ENCODE measurements around the gene ALK.
A peak's percentile ranks its signal among the peaks of the same experiment; 100 is the strongest.

ALK gene

DNA sequence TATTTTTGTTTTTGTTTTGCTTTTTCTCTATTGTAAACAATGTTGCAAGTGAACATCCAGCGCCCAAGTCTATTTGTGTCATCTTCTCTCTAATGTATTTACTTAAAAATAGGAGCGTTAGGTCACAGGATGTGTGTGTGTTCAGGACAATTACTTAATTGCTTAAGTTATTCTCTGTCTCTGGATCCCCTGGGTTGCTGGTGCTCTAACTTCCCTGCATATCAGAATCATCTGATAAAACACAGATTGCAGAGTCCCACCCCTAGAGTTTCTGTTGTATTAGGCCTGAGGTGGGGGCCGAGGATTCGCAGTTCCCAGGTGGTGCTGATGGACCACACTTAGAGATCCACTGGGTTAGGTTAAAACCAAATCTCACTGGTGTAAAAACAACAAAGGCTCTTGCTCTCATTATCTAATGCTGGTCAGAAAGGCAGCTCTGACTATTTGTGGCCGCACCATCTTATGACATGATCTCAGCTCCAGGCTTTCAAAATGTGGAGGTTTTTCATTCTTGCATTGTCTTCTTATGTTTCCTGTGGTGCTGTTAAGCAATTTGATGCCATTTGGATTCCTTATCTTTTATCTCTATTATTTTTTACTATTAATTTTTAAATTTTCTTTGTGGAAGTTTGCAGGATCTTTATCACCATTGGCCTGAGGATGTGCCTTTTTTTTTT, 718.4 kb downstream of the ALK start:
- DNase-seq (ENCODE audit: low read depth, low spot score) = no peak

DNA sequence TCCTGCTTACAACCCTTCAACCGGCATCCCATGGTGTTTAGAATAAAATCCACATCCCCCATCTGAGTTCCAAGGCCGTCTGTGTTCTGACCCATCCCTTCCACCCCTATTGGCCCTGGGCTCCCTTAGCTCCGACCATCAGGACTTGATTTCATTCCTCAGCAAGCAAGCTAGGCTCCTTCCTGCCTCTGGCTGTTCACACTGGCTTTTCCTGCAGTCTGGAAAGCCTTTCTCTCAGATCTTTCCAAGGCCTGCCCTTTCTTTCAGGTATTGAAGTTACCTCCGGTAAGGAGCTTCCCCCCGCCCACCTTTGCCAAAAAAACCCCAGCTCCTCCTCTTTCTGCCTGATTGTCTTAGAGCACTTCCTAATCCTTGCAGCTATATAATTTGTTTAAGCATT, 719.4 kb downstream of the ALK start:
- DNase-seq (ENCODE audit: low read depth, low spot score) = no peak

DNA sequence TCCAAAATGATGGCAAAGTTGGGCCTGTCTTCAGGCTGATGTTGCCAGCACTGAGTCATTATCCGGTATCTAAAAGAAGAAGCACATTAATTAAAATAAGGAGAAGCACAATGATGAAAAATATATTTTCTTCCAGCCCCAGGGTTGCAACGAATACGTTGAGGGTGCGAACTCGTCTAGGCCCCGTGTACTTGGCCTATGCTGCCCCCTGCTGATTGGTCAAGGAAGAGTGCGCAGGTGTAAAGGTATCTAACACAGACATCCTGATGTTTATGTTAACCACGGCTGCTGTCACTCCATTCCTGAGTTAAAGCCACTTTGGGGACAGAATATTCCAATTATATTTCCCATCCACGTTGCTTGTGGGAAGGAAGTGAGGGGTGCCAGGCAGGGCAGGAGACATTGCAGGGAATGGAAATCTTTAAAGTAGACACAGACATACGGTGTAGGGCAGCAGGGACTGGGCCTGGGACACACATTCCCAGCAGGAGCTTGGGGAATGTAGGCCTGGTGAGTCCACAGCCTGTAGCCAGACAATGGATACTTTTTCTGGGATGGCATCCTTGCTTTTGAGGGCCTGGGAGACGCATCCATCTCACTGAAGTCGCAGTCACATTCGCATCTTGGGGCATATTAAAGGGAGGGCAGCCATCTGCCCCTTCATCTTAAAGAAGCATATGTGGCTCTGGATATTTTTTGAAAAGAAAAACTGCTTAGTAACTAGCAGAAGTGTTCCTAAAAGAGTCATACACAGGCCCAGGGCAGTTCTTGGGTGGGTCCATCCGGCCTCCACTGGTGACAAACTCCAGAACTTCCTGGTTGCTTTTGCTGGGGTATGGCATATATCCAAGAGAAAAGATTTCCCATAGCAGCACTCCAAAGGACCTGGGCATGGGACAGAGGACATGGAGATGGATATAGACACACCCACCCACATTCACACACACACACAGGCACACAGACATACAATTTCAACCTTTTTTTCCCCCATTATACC, 724.3 kb downstream of the ALK start:
- peak; percentile 64 for DNase-seq (ENCODE audit: low read depth, low spot score)

DNA sequence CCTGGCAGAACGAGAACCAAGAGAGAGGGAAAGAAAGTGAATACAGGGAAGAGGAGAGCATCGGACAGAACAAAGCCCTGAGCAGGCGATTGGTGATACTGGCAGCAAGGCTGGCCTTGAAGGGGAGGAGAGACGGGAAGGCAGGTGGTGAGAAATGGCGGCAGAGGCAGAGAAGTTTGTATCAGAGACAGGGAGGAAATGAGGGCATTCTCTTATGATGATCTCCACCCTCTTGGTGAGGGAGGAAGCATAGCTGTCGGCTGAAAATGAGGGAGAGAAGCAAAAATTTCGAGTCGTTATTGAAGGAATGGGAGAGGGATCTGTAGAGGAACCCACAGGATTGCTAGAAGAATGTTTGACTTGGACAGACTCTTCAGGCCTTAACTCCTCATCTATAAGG, 725.6 kb downstream of the ALK start:
- DNase-seq (ENCODE audit: low read depth, low spot score) = no peak

DNA sequence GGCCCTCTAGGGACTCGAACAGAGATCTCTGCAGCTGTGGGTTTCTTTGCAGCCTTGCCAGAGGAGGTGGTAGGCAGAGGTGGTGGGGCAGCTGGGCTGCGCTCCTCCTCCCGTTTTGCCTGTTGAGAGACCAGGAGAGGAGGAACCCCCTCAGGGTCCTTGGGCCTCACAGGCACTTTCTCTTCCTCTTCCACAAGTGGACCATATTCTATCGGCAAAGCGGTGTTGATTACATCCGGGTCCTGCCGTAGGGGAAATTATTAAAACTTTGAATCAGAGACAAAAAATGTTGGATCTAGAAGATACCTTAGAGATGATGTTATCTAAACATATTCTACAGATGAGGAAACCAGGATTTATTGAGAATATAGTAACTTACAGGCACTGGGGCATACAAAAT, 727.7 kb downstream of the ALK start:
- DNase-seq (ENCODE audit: low read depth, low spot score) = no peak

- DNase-seq (ENCODE audit: low read depth, low spot score) = no peak
Observed at GRCh38 chr2:29193111-29193510, 728.3 kb downstream of the ALK start.

- no peak for DNase-seq (ENCODE audit: low read depth, low spot score)
Observed at GRCh38 chr2:29192526-29192925, 728.9 kb downstream of the ALK start.

DNA sequence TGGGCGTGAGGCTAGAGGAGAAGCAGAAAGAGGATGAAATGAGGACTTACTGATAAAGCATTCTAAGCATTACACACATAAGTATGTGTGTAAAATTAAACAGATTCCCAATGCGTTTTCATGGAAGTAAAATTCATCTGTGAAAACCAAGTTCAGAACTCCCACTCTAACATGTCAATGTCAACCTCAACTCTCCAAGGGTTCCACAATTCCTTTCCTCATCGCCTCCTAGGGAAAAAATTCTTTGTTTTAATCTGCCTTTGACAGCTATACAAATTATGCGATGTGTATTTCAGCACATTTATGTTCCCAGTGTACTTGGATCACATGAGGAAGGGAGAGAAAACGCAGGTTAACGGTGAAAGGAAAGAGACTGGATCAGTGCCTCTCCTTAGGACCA, 729.6 kb downstream of the ALK start:
- DNase-seq (ENCODE audit: low read depth, low spot score) = no peak

DNA sequence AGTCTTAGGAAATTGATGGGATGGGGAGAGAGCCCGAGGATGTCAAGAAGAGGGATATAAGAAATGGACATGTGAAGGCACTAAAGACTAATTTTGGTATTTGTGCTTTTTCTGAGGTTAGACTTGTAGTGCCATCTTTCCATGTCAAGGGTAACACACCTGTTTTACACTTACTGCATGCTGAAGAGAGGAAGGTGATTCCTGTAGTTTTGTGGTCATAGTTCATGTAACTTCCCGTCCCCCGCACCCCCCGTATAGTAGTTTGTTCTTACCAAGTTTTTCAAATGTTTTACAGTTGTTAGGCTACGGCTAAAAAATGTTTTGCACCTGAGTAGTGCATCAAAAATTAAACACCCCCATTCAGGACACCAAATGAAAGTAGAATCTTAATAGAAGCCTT, 732.3 kb downstream of the ALK start:
- DNase-seq (ENCODE audit: low read depth, low spot score) = no peak

DNA sequence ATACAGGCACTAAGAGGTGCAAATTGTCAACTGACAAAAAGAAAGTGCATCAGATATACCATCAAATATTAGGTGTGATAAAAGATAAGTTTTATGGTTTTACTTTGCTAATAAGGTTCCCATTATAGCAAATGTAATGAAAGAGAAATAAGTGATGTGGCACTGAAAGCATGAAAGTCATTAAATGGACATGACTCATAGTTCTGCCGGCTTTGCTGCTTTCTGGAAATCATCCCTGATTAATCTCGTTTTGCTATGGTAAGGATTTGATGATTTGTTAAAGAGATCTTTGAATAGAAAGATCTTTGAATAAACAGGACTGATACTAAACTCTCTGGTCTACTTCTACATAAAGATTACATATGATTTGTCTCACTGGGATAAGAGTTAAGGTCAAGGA, 733.5 kb downstream of the ALK start:
- DNase-seq (ENCODE audit: low read depth, low spot score) = no peak

- DNase-seq (ENCODE audit: low read depth, low spot score) = no peak
Observed at GRCh38 chr2:29186817-29187216, 734.6 kb downstream of the ALK start.

DNA sequence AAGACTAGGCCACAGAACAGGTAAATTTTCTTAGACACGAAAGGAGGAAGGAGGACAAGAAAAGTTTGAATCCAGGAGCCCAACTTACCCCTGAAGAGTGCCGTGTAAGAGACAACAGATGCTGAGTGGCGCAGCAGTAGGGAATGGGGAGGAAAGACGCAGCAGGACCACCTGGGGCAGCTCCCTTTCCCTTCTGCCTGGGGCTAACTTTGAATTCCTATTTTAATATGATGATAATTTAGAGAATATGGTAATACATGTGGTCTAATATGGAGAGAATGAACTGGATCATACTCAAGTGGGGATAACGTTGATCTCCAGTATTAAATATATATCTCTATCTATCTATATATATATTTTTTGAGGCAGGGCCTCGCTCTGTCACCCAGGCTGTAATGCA, 736.9 kb downstream of the ALK start:
- no peak for DNase-seq (ENCODE audit: low read depth, low spot score)

DNA sequence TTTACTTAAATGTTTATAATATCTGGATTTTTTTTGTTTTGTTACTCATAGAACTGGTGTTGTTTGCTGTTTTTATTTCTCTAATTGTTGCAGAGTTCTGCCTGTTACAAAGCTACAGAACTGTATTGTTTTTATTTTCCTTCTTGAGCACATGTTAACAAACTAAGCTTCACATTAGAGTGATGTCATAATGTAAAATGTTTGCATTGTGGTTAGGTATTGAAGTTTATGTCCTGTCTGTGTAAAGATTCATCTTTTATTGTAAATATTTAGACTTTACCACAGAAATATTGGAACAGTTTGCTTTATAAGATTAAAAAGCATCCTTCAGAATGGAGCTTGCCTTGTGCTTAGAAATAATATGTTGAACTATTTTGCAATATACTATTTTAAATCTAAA, 738.5 kb downstream of the ALK start:
- DNase-seq (ENCODE audit: low read depth, low spot score) = no peak

- no peak for DNase-seq (ENCODE audit: low read depth, low spot score)
Observed at GRCh38 chr2:29182334-29182733, 739.1 kb downstream of the ALK start.

DNA sequence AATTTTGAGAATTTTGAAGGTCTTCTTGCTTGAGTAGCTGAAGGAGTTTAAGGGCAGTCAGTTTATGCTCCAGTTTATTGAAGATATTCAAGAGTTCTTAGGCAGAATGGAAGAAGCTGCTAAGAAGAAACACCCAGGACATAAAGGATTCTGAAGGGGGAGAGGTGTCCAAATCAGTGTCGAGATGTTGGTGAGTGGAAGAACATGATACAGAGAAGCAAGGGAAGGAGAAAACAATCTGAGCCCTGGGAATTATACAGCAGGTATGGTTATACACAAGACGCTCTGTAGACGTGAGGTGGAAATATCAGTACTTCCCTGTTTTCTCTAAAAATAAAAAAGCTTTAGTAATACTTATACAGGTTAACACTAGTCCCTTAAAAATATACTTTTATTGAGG, 746.0 kb downstream of the ALK start:
- no peak for DNase-seq (ENCODE audit: low read depth, low spot score)

DNA sequence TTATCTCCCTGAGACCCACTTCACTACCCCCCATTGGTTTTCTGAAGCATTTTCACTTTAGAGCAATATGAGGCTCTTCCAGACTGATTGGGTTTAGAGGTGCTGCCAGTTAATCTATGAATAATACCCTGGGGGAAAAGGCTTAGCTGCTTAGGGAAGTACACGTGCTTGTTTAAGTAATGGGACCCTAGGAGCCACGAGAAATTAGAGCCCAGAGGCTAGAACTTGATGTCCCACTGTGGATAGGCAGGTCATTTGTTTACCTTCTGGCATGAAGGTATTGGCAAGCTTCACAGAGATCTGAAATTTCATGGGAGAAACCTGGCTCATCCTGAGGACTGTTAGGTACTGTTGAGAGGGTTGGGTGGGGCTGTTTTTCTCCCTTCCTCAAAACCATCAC, 746.4 kb downstream of the ALK start:
- DNase-seq (ENCODE audit: low read depth, low spot score) = no peak

DNA sequence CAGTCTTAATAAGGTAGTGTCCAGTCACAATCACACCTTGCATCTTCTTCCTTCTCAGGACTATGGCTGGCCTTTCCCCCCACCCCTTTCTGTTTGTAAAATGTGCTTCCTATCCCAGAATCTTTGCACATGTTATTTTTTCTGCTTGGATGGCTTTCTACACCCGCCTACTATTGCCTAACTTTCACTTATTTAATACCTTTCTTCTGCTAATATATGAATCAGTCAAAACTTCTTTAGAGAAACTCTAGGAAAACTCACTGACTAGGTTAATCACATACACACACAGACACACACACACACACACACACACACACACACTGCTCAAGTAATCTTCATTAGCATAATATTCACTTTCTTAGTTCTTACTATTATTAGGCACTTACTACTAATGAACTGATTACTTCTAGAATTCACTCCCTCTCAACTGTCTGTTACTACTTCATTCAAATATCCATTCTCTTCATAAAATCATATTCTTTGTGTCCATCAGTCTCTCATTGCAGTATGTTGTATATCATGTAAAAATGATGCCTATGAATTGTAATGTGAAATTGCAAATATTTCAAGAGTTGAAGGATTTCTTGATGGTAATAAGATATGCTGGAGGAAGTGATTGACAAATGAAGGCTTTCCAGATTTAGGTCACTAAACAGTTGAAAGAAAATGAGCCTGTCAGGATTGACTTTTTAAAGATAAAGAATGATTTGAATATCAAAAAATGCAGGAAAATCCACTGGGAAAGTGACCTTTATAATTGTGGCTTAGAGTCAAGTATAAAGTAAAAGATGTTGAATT, 754.9 kb downstream of the ALK start:
- no peak for DNase-seq (ENCODE audit: low read depth, low spot score)

DNA sequence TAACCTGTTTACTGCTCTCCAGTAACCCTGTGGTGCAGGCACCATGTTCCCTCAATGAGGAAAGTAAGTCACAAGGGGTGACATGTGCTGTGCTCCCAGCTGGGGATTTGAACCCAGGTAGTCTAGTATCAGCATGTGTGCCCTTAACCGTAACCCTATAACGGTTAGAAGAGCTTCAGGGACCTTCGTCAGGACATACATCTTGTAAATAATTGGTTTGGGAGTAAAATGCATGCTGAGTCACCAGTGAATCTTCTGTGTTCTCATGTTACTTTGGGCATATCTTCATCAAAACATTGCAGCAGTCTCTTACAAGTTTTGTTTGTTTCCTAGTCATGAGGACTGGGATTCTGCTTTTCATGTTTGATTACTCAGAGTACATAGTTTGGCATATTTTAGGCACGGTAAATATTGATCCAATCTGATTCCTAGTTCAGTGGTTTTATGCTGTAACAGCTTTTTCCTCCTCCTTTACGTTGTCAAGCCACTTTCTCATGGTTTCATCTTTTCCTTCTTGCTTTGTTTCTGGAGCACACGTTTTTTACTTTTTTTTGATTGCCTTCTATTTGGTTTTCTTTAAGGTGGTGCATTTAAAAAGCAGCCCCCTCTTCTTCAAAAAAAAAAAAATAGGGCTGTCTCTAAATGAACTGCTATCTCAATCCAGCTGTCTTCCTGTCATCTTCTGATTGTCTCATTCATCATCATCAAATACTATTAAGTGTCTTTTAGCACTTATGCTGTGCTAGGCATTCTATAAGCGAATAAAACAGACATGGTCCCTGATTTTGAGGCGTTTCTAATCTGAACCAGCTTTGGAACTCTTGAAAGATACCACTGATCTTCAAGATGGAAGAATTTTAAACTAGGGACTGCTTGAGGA, 755.8 kb downstream of the ALK start:
- DNase-seq (ENCODE audit: low read depth, low spot score) = no peak

DNA sequence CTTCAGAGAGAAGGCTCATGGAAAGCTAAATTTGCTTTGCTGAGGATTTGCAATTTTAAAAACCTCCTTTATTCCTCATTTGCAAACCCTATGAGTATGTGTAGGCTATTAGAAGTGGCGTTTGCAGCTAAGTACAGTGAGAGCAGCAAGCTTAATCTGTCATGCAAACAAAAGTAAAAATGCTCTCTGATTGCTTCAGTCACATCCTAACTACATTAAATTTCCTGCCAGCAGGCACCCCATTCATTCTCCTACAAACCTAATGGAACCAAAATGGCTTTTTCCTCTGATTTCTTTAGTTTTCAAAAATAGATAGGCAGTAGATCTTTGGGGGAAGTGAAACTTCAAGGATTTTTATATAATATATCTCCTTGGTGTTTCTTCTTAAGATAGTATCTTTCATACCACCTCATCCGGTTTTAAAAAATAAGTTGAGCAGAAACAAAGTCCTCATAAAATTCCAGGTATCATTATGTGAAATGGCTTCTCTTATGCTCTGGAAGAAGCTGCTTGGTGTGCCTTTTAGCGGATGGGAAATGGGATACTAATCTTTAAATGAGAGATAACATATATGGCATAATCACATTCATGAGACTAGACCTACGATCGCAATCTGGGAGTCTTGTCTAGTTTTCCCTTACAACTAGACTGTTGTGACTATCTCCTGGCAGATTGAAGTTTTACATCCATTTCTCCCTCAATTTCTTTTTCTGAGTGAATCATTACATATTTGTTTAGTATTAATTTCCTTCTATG, 757.1 kb downstream of the ALK start:
- DNase-seq (ENCODE audit: low read depth, low spot score) = no peak

DNA sequence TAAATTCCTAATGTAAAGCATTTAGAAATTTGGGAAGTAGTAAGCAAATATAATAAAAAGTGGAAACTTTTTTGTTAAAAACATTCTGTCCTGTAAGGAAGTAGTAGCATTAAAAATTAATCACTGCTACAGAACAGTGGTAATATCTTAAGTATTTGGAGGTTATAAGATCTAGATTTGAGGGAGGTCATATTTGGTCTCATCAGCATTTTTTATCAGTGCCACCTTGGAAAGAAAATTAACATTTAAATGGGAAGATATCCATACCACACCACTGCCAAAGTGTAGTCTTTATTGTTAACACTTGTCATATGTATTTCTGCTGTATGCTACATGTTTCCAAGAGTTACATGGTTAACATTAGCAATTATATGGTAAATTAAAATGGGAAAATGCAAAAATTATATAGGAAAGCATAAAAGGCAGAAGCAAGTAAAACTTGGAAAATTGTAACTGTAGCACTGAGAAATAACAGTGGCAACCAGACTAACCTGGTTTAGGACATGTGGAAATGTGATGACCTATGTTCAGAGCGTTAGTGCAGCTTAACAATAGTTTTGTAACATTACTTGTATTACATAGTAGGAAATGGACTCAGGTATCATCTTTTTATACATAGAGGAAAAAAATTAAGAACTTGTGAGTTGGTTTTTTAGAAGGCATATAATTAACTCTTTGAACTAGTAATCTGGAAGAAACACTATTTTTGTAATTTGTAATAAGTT, 759.0 kb downstream of the ALK start:
- no peak for DNase-seq (ENCODE audit: low read depth, low spot score)

Measured in activated CD4-positive, CD25-positive, alpha-beta regulatory T cell treated with anti-CD3 and anti-CD28 coated beads, Interleukin-2, amount 50 U/mL, for 16 hours (primary cell).